ENCODE results near the gene UPP1.
A peak's percentile ranks its signal among the peaks of the same experiment; 100 is the strongest.
"Not testable (repeated sequence)": the region's sequence is repeated elsewhere in the genome, so short reads cannot be mapped to it uniquely, and the experiment has no call there.

The UPP1 gene

DNA sequence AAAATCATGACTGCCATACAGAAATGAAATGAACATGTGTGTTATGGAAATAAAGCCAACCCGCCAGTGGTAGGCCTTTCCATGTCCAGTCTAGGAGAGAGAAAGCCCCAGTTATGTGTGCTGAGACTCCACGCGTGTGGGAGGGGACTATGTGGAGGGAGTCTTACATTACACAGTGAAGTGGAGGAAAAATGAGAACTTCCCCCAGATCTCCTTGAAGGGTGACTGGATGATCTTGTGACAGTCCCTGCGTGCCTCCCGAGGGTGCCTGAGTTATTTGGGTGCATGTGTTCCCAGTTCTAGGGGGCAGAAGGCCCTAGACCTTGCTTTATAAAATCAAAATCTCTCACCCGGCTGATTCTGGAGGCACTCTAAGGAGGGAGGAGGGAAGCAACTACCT is 24.2 kb downstream of the UPP1 start:
- DNase-seq, result no peak

DNA sequence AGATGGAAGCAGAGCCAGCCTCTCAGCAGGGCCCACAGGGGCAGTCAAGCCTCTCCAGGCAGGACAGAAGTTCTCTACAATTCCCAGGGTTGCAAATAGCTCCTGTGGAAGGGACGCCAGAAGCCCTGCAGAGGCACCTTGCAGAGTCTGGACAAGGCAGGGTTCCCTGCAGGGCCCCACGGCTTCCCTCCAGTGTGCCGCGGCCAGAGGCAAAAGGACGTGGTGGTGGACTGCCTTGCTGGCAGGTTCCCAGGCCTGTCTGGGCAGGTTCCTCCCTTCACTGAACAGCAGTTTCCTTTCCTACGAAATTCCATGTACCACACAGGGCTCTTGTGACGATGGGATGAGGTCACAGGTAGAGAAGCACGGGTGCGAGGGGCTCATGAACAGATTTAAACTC is 25.1 kb downstream of the UPP1 start:
- no peak for DNase-seq

DNA sequence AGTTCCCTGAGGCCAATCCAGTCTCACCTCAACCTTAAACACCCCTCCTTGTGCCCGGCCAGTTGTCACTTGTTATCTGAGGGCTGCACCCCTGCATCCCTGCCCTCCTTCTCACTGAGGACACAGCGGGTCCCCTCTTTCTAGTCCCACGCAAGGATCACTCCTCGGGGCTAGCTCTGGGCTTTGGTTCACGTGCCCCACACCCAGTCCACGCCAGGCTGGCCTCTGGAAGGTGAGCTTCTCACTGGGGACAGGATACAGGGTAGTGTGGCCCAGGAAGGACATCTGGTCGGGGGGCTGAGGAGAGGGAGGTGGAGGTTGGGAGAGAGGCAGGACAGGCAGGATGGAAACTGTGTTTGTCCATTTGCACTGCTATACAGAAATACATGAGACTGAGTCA is 25.5 kb downstream of the UPP1 start:
- no peak for DNase-seq

DNA sequence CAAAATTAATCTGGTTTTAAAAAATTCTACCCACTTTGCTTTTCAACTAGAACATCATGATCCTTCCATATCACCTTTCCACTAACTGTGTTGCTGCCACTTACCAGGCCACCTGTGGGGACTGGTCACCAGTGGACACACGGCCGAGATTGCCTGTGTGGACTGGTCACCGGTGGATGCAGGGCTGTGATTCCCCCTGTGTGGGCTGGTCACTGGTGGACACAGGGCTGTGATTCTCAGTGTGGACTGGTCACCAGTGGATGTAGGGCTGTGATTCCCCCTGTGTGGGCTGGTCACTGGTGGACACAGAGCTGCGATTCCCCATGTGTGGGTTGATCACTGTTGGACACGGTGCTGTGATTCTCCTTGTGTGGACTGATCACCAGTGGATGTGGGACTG is 27.0 kb downstream of the UPP1 start:
- no peak for DNase-seq

DNA sequence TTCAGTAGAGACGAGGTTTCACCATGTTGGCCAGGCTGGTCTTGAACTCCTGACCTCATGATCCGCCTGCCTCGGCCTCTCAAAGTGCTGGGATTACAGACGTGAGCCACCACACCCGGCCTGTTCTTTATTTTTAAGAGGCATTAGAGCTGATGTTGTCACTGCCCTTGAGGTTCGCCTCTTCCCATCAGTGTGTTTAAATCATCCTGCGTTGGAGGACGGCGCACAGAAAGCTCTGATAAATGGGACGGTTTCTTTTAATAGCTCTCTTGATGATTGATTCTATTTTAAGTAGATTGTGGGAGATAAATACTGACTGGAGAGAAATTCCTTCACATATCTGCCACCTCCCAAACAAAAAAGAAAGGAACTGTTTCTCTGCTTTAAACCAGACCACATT is 29.0 kb downstream of the UPP1 start:
- DNase-seq, result no peak

DNA sequence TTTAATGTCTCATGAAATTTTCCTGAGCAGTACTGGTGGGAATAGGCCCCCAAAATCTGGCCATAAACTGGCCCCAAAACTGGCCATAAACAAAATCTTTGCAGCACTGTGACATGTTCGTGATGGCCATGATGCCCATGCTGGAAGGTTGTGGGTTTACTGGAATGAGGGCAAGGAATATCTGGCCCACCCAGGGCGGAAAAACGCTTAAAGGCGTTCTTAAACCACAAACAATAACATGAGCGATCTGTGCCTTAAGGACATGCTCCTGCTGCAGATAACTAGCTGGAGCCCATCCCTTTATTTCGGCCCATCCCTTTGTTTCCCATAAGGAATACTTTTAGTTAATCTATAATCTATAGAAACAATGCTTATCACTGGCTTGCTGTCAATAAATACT is 31.5 kb downstream of the UPP1 start:
- DNase-seq, result not testable (repeated sequence)

DNA sequence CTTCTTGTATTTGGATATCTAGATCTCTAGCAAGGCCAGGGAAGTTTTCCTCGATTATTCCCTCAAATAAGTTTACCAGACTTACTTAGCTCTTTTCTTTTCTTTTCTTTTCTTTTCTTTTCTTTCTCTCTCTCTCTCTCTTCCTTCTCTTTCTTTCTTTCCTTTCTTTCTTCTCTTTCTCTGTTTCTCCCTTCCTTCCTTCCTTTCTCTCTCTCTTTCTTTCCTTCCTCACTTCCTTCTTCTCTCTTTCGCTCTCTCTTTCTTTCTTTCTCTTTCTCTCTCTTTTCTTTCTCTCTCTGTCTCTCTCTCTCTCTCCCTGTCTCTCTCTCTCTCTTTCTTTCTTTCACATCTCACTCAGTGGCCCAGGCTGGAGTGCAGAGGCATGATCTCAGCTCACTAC is 37.0 kb downstream of the UPP1 start:
- DNase-seq, result no peak

DNA sequence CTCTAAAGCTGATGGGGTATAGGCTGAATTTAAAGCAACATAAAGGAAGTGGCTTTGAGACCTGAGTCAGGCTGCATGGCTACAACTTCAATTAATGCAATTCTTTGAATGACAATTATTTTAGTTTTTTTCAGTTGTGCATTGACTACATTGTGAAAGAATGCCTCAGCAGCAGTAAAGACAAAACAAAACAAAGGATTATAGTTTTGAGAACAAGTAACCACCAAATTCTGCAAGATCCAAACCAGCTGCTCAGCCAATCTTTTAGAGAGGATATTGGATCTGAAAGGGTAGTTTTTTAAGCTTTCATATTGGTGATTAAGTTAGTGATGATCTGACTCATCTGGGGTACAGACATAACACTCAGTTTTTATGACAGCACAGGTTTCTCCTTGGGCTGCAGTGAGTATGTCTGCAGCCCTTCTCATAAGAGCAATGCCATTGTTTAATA is 41.6 kb downstream of the UPP1 start:
- DNase-seq, result no peak

DNA sequence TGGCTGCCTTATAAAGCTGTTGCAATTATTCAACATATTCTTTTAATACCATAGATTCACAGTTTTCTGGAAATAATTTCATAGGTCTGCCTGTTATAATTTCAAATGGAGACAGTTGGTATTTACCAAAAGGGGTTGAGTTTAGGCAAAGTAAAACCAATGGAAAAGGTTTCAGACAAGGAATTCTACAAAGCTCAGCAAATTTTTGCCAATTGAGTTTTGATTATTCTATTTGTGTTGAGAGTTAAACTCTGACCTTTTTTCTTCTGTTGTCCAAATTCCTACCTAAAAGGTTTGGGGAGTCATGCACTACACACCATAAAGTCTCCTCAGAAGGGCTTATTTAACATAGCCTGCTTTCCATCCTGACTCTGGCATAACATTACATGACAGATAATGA is 43.7 kb downstream of the UPP1 start:
- DNase-seq, result no peak

DNA sequence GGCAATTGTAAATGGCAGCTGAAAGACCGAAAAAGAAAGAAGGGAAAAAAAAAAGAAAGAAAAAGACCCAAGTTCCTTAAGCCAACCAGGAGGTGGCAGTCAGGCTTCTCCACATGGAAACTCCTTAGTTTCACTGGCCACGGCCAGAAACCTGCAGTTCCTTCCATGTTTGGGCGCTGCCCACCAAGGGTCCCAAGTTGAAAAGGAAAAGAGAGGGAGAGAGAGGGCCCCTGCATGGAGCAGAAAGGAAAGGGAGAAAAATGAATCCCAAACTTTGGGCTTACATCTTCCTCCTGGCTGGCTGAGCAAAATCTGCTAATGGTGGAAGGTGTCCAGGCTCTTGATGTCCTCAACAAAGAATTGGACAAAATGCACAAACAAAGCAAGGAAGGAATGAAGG is 50.4 kb downstream of the UPP1 start:
- no peak for DNase-seq

DNA sequence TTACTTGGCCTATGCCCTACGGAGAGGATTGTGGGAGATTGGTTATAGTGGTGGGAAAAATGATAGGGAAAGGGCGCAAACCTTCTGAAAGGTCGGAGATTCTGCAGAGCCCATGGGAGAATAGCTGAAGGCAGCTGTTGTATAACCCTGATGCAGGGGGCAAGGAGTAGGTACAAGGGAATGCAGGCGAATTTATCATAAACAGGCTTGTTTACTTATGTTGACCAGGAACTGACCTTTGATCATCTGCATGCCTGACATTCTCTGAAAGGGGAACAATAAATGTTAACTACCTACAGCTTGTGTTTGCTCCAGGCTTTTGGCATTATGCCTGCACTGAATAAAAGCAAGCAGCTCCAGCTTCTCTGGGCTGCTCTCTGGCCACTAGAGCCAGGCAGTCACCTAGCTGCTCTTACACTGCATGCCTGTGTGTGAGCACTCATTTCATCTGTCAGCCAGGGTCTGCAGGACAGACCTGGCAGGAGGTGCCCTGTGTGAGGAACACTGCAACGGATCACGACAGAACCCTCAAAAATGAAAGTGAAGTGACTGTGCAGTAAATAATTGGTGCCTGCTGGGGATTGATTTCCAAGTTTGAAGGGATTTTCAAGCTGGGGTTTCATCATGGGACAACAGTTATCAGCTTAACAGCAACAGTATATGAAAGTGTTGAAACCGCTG is 51.1 kb downstream of the UPP1 start:
- DNase-seq, result no peak

DNA sequence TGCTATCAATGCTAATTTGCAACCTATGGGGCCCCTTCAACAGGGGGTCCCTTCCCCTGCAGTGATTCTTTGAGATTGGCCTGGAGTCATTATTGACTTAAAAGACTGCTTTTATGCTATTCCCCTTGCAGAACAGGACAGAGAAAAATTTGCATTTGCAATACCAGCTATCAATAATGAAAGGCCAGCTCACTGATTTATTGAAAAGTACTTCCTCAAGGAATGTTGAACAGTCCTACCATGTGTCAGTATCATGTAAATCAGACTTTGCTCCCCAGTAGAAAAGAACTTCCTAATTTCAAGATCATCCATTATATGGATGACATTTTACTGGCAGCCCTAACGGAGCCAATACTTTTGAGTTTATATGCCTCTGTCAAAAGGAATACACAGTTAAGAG is 52.5 kb downstream of the UPP1 start:
- no peak for DNase-seq

DNA sequence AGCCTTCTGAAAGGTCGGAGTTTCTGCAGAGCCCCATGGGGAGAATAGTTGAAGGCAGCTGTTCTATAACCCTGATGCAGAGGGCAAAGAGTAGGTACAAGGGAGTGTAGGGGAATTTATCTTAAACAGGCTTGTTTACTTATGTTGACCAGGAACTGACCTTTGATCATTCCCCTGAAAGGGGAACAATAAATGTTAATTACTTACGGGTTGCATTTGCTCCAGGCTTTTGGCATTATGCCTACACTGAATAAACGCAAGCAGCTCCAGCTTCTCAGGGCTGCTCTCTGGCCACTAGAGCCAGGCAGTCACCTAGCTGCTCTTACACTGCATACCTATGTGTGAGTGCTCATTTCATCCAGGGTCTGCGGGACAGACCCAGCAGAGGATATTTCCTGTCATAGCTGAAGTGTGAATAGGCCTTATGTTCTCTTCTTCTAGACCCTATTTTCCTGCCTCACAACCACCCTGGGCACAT is 55.3 kb downstream of the UPP1 start:
- DNase-seq, result no peak

DNA sequence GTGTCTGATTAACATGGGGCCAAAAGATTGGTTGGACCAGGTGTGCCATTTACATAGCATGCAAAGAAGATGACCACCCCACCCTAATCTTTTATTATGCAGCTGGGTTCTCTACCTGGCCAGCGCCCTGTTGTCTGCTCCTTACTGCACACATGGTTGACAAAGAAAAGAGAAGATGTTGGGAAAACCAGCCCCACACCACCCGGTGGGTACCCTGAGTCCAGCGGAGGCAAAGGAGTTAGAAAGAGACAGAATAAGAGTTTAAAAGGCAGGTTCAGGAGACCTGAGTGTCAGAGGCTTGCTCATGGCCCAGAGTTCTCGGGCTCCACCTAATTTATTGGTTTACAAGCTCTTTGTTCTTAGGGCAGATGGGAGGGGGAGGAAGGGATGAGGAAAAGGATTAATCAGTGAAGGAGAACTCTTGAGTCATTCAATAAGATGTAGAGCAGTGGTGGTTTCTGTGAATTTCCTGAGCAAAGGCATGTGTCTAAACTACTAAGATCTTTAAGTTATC is 58.1 kb downstream of the UPP1 start:
- no peak for DNase-seq

DNA sequence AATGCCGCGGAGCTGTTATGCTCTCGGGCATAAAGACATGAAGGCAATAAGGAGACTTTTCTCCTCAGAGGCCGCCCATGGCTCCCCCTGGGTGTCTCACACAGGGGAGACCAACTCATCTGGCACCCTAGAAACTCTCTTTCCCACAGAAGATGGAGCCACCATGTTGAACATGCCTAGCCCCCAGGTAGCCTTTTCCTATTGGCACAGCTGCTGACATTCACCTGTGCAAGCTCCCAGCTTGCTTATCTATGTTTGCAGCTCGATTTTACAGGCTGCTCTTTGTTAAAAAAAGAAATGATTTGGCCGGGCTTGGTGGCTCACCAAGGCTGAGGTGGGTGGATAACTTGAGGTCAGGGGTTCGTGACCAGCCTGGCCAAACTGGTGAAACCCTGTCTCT is 58.6 kb downstream of the UPP1 start:
- DNase-seq, result not testable (repeated sequence)

DNA sequence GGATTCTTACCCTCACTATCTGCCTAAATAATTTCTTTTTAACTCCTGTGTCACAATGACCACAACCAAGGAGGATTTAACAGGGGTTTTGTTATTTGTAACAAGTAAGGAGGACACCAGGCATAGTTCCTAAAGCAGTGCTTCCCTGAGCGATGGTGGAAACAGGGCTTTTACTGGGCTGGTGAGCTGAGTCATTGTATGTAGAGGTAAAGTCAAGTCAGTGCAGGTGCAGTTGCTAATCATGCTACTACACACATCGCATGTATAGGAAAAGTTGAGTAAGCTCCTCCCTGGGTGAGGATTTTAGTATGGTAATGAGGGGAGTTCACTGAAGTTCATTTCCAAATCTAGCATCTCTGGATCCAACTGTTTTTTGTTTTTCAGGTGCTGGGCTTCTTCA is 59.2 kb downstream of the UPP1 start:
- no peak for DNase-seq

DNA sequence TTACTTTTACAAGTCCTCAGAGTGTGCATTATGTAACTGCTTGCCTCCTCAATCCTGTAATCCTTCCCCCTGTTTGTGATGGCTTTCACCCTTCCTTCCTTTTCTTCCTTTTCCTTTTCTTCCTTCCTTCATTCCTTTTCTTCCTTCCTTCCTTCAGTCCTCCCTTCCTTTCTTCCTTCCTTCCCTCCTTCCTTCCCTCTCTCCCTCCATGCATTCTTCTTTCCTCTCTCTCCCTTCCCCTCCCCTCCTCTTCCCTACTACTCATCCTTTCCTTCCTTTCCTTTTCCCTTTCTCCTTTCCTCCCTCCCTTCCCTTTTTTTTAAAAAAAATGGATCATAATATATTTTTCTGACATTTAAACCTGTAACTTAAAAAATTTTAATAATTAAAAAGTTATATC is 60.0 kb downstream of the UPP1 start:
- DNase-seq, result no peak

DNA sequence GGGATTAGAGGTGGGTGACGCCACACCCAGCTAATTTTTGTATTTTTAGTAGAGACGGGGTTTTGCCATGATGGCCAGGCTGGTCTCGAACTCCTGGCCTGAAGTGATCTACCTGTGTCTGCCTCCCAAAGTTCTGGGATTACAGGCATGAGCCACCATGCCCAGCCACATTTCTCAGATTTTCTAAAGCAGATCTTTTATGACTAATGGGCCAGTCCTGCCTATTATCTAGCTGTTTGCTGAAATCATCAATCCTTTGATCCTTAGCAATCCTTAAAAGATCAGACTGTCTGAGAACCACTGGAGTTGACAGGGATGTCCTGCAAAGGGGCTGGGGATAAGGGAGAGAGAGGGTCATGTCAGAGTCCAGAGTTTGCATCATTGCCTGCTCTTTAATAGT is 61.0 kb downstream of the UPP1 start:
- no peak for DNase-seq

DNA sequence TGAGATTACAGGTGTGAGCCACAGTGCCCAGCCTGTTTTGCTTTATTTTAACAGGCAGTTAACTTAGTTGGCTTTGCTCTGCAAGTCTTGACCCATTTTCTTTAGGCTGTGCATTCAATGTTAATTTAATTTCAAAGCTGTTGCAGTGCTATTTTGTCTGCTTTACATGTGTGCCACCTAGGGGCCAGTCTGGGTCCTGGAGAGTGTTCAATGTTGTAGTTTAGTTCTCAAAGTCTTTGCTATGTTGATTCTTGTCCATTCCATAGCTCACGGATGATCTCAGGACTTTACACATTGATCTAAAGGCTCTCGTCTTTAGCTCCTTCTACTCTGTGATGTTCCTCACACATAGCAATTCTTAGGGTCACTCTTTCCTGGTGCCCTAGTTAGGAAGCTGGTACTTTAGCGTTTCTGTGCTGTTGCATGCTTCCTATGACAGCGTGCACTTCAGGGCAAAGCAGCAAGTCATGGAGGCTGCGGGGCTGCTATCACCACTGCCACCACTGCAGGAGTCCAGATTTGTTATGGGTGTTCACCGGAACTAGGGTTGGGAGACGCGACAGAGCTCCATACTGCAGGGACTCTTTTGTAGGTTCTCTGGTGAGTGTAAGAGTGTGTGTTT is 65.8 kb downstream of the UPP1 start:
- DNase-seq, result peak; percentile 10
